EH (cell line): Measurements from ENCODE around the gene CORO2B.
"Not testable (repeated sequence)": the region's sequence is repeated elsewhere in the genome, so short reads cannot be mapped to it uniquely, and the experiment has no call there.

Experiments used
- DNase-seq: peaks from one replicate; pipeline ENCODE4 v3.0.0-alpha.2; 2015; ENCODE audit warnings: low read depth

Gene CORO2B

DNA sequence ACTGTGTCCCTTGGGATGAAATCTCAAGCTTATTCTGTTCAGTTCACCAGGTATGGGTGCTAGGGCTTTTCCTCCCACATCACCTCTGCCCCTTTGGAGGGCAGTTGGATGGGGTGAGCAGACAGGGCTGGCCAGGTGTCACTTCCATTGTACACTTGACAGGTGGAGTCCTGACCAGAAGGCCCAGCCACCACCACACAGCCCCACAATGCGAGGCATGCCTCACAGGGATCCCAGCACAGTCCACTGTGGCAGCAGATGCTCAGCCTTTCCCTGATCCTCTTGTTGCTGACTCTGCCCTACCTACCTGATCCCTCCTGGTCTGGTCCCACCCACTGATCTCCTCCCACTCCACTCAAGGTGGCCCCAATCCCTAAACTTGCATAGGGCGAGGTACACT is 153.7 kb downstream of the CORO2B start:
- DNase-seq: no peak

- DNase-seq: no peak
Observed at GRCh38 chr15:68733666-68734065, 154.9 kb downstream of the CORO2B start.

DNA sequence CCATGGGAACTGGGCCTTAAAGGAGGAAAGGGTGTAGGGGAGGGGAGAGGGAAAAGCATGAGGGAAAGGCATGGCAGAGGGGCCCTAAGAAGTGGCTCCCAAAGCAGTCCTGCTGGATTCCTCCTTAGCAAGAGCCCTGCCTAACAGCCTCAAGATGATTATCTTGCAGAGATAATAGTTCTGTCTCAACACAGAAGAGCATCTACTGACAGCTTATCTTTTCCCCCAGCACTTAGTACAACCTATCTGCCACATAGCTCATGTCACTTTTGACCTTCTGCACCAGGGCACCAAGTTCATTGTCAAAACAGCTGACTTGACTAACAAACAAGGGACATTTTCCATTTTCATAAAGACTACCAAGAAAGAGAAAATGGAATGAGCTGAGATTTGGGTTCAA is 155.6 kb downstream of the CORO2B start:
- no peak for DNase-seq

GRCh38 chr15:68734881-68735280 is 156.1 kb downstream of the CORO2B start:
- DNase-seq: no peak

DNA sequence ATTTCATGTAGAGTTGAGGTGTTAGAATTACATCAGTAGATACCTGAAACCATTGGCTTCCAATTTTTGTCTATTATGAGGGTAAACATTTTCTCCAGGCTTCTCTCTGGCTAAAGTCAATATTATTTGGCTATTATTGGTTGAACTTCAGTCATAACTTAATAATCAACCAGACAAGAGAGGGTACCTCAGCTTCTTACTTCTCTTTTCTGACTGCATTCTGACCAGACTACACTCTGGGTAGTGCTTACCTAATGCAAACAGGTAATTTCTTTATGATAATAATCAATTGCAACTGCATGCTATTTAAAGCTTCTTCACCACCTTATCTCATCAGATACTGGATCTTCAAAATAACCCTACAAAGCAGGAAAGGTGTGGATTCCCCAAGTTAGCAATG is 156.8 kb downstream of the CORO2B start:
- no peak for DNase-seq

DNA sequence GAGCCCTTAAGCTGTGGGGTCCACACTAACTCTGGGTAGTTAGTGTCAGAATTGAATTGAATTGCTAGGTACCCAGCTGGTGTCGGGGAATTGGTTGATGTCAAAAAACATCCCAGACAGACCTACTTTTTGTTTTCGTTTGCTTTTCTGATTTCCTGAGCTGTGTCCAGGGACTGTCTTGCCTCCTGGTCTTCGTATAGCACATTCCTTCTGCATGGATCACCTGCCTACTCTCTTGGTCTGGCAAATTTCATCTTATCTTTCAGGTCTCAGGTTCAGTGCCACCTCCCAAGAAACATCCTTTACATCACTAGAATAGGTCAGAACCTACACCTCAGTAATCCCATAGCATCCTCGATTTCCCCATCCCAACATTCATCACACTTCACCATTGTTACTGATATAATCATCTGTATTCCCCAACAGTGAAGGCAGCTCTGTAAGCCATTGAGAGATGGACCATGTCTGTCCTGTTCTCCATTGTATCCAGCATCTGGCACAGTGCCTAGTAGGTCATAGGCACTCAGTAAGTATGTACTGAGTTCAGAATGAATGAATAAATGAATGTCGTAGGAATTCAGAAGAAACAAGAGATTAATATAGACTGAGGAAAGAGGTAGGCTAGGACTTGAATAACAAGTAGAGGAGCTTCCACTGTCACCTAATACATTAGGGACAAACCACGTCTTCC is 160.7 kb downstream of the CORO2B start:
- no peak for DNase-seq

GRCh38 chr15:68743256-68743655 is 164.5 kb downstream of the CORO2B start:
- DNase-seq: no peak

DNA sequence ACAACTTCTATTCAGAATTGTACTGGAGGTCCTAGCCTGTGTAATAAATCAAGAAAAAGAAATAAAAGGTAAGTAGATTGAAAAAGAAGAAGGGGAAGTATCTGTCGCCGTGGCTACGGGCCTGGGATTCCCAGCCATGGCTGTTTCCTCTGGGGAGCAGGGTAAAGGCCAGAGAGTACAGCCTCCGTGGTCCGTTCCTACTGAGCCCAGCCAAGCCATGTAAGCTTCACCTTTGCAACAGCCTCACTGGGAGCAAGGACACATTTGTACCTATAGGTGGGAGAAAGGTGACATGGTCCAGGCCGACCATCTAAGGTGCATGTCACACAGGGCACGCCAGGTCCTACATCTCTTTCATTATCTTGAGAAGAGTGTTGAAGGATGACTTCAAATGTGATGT is 170.6 kb downstream of the CORO2B start:
- DNase-seq: no peak

- peak; percentile 29 for DNase-seq
Observed at GRCh38 chr15:68749793-68750192, 171.0 kb downstream of the CORO2B start.

DNA sequence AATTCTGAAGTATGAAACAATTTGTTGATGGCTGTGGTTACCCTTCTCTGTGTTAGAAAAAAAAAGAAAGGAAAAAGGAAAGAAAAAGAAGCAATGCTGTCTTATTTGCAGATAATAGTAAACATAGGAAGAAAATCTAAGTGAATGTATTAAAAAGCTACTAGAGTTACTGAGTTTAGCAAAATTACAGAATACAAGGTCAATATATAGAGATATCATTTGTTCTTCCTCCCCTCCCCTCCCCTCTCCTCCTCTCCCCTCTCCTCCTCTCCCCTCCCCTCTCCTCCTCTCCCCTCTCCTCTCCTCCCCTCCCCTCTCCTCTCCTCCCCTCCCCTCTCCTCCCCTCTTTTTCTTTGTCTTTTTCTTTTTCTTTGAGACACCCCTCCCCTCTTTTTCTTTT is 172.8 kb downstream of the CORO2B start:
- no peak for DNase-seq

- no peak for DNase-seq
Observed at GRCh38 chr15:68755731-68756130, 176.9 kb downstream of the CORO2B start.

- DNase-seq: not testable (repeated sequence)
Observed at GRCh38 chr15:68759982-68760579, 181.3 kb downstream of the CORO2B start.

DNA sequence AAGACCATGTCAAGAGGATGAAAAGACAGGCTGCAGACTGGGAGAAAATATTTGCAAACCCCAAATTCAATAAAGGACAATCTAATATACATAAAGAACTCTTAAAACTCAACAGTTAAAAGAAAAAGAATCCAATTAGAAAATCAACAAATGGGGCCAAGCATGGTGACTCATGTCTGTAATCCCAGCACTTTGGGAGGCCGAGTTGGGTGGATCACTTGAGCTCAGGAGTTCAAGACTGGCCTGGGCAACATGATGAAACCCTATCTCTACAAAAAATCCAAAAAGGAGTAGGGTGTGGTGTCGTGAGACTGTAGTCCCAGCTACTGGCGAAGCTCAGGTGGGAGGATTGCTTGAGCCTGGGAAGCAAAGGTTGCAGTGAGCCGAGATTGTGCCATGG is 184.3 kb downstream of the CORO2B start:
- DNase-seq: no peak

GRCh38 chr15:68764090-68764489 is 185.3 kb downstream of the CORO2B start:
- DNase-seq: no peak

GRCh38 chr15:68765602-68766368 is 187.0 kb downstream of the CORO2B start:
- DNase-seq: no peak

- no peak for DNase-seq
Observed at GRCh38 chr15:68767833-68768232, 189.0 kb downstream of the CORO2B start.

DNA sequence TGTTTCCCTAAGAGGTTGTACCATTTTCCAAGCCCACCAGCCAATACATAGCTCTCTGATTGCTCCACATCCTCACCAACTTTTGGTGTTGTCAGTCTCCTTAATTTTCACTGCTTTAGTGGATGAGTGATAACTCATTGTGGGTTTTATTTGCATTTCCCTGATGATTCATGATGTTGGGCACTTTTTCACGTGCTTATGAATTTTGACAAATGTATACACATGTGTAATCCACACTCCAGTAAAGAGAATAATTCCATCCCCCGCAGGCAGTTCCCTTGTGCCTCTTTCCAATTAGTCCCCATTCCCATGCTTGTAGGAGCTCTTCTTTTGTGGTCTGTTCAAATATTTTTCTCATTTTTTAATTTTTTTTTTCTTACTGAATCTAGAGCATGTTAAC is 189.5 kb downstream of the CORO2B start:
- DNase-seq: peak; percentile 77

- DNase-seq: no peak
Observed at GRCh38 chr15:68769702-68770101, 190.9 kb downstream of the CORO2B start.

- no peak for DNase-seq
Observed at GRCh38 chr15:68770216-68770615, 191.4 kb downstream of the CORO2B start.

DNA sequence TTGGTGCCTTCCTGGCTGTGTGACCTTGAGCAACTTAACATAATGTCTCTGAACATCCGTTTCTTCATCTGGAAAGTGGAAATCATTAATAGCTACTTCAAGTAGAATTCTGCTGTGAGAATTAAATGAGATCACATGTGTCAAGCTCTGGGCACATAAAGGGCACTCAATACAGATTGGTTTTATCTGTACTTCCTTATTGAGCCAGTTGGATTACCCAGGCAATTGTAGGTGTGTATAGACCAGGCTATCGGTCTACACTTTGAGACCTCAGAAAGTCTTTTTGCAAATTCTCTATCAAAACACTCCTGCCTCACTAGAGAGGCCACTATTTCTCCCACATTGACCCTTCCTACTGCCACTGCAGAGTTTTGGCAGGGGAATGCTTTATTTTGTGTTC is 194.2 kb downstream of the CORO2B start:
- DNase-seq: no peak

- DNase-seq: no peak
Observed at GRCh38 chr15:68774120-68774519, 195.3 kb downstream of the CORO2B start.

GRCh38 chr15:68774521-68775235 is 195.9 kb downstream of the CORO2B start:
- DNase-seq: peak; percentile 68

DNA sequence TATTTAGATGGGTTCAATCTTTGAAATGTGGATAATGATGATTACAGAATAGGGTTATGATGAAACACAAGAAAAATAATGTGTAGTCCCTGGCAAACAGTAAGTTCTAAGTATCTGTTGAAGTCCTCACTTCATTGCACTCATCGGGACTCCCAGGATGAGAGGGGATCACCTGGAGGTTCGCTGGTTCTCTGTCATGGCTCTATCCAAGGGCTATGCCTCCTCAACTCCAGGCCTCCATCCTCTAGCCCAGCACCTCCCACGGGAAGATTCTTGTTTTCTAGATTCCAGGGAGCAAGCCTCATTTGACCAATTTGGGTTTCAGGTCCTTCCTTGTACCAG is 196.4 kb downstream of the CORO2B start:
- no peak for DNase-seq
